Measurements from ENCODE around the gene CLDN5.

The CLDN5 gene

DNA sequence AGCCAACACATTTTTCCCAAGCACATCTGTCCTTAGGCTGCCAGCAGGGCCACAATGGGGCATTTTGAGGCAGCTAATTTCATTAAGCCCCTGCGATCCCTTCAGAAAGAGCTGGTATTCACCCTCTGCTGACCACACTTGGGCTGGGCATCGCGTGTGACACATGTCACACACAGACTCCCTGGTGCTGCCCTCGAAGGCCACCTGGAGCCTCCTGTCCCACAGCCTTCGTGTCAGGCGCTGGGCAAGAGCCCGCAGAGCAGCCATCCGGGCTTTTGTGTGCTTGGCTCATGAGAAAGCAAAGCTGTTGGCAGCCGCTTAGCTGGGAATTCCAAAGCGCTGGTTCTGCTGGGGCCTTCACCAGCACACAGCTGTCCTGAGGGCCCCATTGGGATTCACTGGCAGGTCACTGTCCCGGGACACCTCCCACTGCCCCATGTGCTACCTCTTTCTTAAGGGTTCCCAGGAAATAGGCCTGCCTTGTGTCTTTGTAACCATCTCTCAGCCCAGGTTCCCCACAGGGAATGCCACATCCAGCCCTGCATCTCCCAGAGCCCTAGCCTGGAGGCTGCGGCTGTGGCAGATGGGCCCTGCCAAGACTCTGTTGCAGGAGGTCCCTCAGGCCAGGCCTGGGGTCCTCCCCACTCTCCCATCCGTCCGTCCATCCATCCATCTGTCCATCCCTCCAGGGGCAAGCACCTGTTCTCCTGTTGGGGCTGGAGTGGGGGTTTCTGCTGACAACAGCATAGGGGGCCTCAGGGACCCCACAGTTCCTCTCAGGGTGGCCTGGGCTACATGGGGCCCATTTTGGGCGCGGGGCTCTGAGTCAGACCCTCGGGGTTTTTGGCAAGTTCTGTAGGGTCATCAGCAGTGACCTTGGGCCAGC lies 4.9 kb downstream of the CLDN5 start:
- H3K27ac ChIP-seq (ENCODE audit: low read length) = no peak overlapping the region
- H3K4me1 ChIP-seq (ENCODE audit: control insufficient read depth in 1 of 2, insufficient read depth in 2 of 2, low read length in 2 of 2) = peaks cover 0 to 13% of the 10 kb centered on the region in 2 donors
- peaks cover 6% of the 10 kb centered on the region for H3K27me3 ChIP-seq (ENCODE audit: low read depth, low read length)
- H3K36me3 ChIP-seq (ENCODE audit: control insufficient read depth in 1 of 2, insufficient read depth in 2 of 2, low read length in 2 of 2) = no peaks in the 10 kb centered on the region
- H3K9me3 ChIP-seq (ENCODE audit: control insufficient read depth in 1 of 2, low read length in 2 of 2) = no peaks in the 10 kb centered on the region
- H3K4me3 ChIP-seq (ENCODE audit: low read depth in 1 of 2, low read length in 2 of 2) = no peak overlapping the region

GRCh38 chr22:19518635-19519034 lies 5.6 kb downstream of the CLDN5 start:
- peaks cover 1% of the 10 kb centered on the region for H3K27me3 ChIP-seq (ENCODE audit: low read depth, low read length)
- H3K4me1 ChIP-seq (ENCODE audit: control insufficient read depth in 1 of 2, insufficient read depth in 2 of 2, low read length in 2 of 2) = peaks cover 0 to 6% of the 10 kb centered on the region in 2 donors
- no peaks in the 10 kb centered on the region for H3K36me3 ChIP-seq (ENCODE audit: control insufficient read depth in 1 of 2, insufficient read depth in 2 of 2, low read length in 2 of 2)
- no peaks in the 10 kb centered on the region for H3K9me3 ChIP-seq (ENCODE audit: control insufficient read depth in 1 of 2, low read length in 2 of 2)
- H3K27ac ChIP-seq (ENCODE audit: low read length) = no peak overlapping the region
- no peak overlapping the region for H3K4me3 ChIP-seq (ENCODE audit: low read depth in 1 of 2, low read length in 2 of 2)

- Histone ChIP-seq H3K27me3 (ENCODE audit: low read depth, low read length) (no peaks in the 10 kb centered on the region), H3K9me3 (ENCODE audit: control insufficient read depth in 1 of 2, low read length in 2 of 2) (no peaks in the 10 kb centered on the region), H3K4me3 (ENCODE audit: low read depth in 1 of 2, low read length in 2 of 2) (no peak overlapping the region), H3K36me3 (ENCODE audit: control insufficient read depth in 1 of 2, insufficient read depth in 2 of 2, low read length in 2 of 2) (no peaks in the 10 kb centered on the region), H3K27ac (ENCODE audit: low read length) (no peak overlapping the region), H3K4me1 (ENCODE audit: control insufficient read depth in 1 of 2, insufficient read depth in 2 of 2, low read length in 2 of 2) (peaks cover 0 to under 1% of the 10 kb centered on the region in 2 donors)
Observed at GRCh38 chr22:19517919-19518611, 6.1 kb downstream of the CLDN5 start.

DNA sequence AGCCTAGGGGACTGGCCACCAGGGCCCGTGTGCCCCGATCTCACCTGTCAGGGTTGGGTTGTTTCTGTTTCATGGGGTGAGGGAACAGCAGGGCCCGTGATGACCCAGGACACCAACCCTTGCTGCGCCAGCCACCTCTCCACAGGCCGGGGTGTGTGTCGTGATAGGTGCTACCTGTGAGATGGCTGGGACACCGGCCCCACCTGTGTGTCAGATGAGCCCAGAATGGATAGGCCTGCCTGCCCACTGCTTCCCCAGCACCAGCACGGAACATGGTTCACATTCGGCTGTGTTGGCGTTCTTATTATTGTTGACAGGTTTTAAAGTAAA lies 7.1 kb downstream of the CLDN5 start:
- H3K27me3 ChIP-seq (ENCODE audit: low read depth, low read length) = no peaks in the 10 kb centered on the region
- H3K36me3 ChIP-seq (ENCODE audit: control insufficient read depth in 1 of 2, insufficient read depth in 2 of 2, low read length in 2 of 2) = no peaks in the 10 kb centered on the region
- no peaks in the 10 kb centered on the region for H3K9me3 ChIP-seq (ENCODE audit: control insufficient read depth in 1 of 2, low read length in 2 of 2)
- no peak overlapping the region for H3K4me3 ChIP-seq (ENCODE audit: low read depth in 1 of 2, low read length in 2 of 2)
- no peak overlapping the region for H3K27ac ChIP-seq (ENCODE audit: low read length)
- no peaks in the 10 kb centered on the region for H3K4me1 ChIP-seq (ENCODE audit: control insufficient read depth in 1 of 2, insufficient read depth in 2 of 2, low read length in 2 of 2)

GRCh38 chr22:19516378-19517170 lies 7.6 kb downstream of the CLDN5 start:
- Histone ChIP-seq H3K9me3 (ENCODE audit: control insufficient read depth in 1 of 2, low read length in 2 of 2) (no peaks in the 10 kb centered on the region), H3K27me3 (ENCODE audit: low read depth, low read length) (no peaks in the 10 kb centered on the region), H3K4me3 (ENCODE audit: low read depth in 1 of 2, low read length in 2 of 2) (no peak overlapping the region), H3K4me1 (ENCODE audit: control insufficient read depth in 1 of 2, insufficient read depth in 2 of 2, low read length in 2 of 2) (no peaks in the 10 kb centered on the region), H3K27ac (ENCODE audit: low read length) (no peak overlapping the region), H3K36me3 (ENCODE audit: control insufficient read depth in 1 of 2, insufficient read depth in 2 of 2, low read length in 2 of 2) (no peaks in the 10 kb centered on the region)

DNA sequence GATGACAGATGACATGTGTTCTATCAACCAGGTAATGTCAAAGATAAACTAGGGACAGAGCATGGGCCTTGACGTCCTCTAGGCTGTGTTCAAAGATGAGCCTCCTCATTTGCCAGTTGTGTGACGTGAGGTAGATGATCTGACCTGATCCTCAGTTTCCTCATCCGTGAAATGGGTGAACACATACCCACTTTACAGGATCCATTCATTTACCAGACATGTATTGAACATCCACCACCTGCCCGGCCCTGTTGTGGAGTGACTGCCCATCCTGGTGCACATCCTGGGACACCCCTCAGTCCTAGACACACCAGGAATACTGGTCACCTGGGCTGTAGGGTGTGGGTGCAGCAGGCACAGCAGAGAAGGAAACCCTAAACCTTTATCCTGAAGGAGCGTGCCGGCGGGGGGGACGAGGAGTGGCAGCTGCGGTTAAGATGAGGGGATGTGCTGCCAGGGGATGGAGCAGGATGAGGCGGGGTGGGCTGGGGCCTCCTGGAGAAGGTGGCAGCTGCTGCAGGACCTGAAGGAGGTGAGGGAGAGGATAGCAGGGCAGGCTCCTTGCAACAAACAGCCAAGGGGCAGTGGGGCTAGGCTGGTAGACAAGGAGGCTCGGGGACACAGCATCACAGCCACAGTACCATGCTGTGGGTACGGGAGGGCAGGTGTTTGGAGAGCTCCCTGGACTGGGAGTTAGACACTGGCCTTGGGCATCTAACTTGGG lies 8.4 kb downstream of the CLDN5 start:
- no peak overlapping the region for H3K4me3 ChIP-seq (ENCODE audit: low read depth in 1 of 2, low read length in 2 of 2)
- no peaks in the 10 kb centered on the region for H3K27me3 ChIP-seq (ENCODE audit: low read depth, low read length)
- no peak overlapping the region for H3K27ac ChIP-seq (ENCODE audit: low read length)
- H3K9me3 ChIP-seq (ENCODE audit: control insufficient read depth in 1 of 2, low read length in 2 of 2) = no peaks in the 10 kb centered on the region
- no peaks in the 10 kb centered on the region for H3K4me1 ChIP-seq (ENCODE audit: control insufficient read depth in 1 of 2, insufficient read depth in 2 of 2, low read length in 2 of 2)
- no peaks in the 10 kb centered on the region for H3K36me3 ChIP-seq (ENCODE audit: control insufficient read depth in 1 of 2, insufficient read depth in 2 of 2, low read length in 2 of 2)

DNA sequence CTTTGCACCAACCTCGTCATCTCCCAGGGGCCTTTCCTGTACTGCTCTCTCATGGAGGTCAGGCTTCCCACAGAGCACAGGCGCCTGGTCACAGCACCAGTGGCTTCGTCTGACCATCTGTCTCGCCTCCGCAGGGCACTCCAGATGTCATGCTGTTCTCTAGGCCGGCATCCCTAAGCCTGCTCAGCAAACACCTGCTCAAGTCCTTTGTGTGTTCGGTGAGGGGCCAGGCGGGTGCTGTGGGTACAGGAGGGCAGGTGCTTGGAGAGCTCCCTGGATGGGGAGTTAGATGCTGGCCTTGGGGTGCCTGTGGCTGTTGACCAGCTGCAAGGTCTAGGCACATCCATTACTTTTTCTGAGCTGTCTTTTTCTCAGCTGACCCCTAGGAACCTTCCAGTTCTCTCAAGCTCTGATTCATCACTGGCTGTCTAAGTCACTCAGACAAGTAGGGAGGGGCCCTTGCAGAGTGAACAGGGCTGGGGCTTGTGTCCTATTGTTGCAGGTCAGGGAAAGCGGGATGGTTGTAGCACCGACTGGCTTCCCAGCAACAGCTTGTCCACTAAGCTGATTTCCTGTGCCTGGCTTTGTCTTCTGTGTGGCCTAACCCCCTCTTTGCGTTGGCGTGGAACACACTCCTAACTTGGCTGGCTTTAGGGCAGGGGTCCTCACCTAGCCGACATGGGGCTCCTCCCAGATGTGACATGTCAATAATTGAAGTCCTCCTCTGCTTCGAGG lies 9.2 kb downstream of the CLDN5 start:
- H3K36me3 ChIP-seq (ENCODE audit: control insufficient read depth in 1 of 2, insufficient read depth in 2 of 2, low read length in 2 of 2) = no peaks in the 10 kb centered on the region
- H3K27ac ChIP-seq (ENCODE audit: low read length) = no peak overlapping the region
- H3K4me1 ChIP-seq (ENCODE audit: control insufficient read depth in 1 of 2, insufficient read depth in 2 of 2, low read length in 2 of 2) = no peaks in the 10 kb centered on the region

DNA sequence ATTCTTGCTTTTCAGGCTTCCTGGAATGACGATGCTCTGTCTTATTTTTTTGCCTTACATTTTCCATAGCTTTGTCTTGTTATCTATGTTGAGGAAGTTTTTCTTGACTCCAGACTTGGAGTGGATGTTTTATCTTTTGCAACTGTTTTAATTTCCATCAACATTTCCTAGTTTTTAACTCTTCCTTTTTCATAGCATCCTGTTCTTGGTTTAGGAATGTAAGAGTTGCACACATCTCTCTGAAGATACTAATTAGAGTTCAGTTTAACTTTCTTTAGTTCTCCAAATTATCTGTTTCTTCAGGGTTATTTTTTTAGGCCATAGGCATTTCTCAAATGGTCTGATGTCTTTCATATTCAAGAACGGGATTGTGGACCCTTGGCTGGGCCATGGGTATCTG lies 10.4 kb downstream of the CLDN5 start:
- H3K9me3 ChIP-seq (ENCODE audit: control insufficient read depth in 1 of 2, low read length in 2 of 2) = no peaks in the 10 kb centered on the region
- H3K27ac ChIP-seq (ENCODE audit: low read length) = no peak overlapping the region
- no peak overlapping the region for H3K4me3 ChIP-seq (ENCODE audit: low read depth in 1 of 2, low read length in 2 of 2)
- no peaks in the 10 kb centered on the region for H3K36me3 ChIP-seq (ENCODE audit: control insufficient read depth in 1 of 2, insufficient read depth in 2 of 2, low read length in 2 of 2)
- H3K4me1 ChIP-seq (ENCODE audit: control insufficient read depth in 1 of 2, insufficient read depth in 2 of 2, low read length in 2 of 2) = no peaks in the 10 kb centered on the region
- H3K27me3 ChIP-seq (ENCODE audit: low read depth, low read length) = no peaks in the 10 kb centered on the region

More for the DNA sequence above, 9.2 kb downstream of the CLDN5 start:
- no peak overlapping the region for H3K4me3 ChIP-seq (ENCODE audit: low read depth in 1 of 2, low read length in 2 of 2)
- H3K27me3 ChIP-seq (ENCODE audit: low read depth, low read length) = no peaks in the 10 kb centered on the region
- H3K9me3 ChIP-seq (ENCODE audit: control insufficient read depth in 1 of 2, low read length in 2 of 2) = no peaks in the 10 kb centered on the region

DNA sequence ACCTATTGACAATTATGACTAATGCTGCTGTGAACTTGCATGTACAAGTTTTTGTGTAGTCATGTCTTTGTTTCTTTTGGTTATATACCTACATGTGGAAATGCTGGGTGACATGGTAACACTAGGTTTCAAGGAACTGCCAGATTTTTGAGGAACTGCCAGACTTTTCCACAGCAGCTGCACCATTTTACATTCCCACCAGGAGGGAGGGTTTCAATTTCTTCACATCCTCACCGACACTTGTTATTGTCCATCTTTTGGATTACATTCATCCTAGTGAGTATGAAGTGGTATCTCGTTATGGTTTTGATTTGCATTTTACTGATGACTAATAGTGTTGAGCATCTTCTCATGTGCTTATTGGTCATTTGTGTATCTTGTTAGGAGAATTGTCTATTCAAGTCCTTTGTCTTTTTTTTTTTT lies 13.3 kb downstream of the CLDN5 start:
- Histone ChIP-seq H3K27ac (ENCODE audit: low read length) (no peak overlapping the region), H3K36me3 (ENCODE audit: control insufficient read depth in 1 of 2, insufficient read depth in 2 of 2, low read length in 2 of 2) (no peaks in the 10 kb centered on the region), H3K27me3 (ENCODE audit: low read depth, low read length) (no peaks in the 10 kb centered on the region), H3K9me3 (ENCODE audit: control insufficient read depth in 1 of 2, low read length in 2 of 2) (no peaks in the 10 kb centered on the region), H3K4me1 (ENCODE audit: control insufficient read depth in 1 of 2, insufficient read depth in 2 of 2, low read length in 2 of 2) (no peaks in the 10 kb centered on the region), H3K4me3 (ENCODE audit: low read depth in 1 of 2, low read length in 2 of 2) (no peak overlapping the region)

DNA sequence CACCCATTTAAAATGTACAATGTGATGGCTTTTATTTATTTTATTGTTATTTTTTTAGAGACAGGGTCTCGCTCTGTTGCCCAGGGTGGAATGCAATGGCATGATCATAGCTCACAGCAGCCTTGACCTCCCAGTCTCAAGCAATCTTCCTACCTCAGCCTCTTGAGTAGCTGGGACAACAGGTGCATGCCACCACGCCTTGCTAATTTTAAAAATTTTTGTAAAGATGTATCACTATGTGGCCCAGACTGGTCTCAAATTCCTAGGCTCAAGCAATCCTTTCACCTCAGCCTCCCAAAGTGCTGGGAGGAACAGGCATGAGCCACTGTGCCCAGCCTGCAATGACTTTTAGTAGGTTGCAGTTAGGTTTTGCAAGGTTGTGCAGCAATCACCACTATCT lies 14.3 kb downstream of the CLDN5 start:
- Histone ChIP-seq H3K27me3 (ENCODE audit: low read depth, low read length) (no peaks in the 10 kb centered on the region), H3K4me1 (ENCODE audit: control insufficient read depth in 1 of 2, insufficient read depth in 2 of 2, low read length in 2 of 2) (no peaks in the 10 kb centered on the region), H3K4me3 (ENCODE audit: low read depth in 1 of 2, low read length in 2 of 2) (no peak overlapping the region), H3K27ac (ENCODE audit: low read length) (no peak overlapping the region), H3K36me3 (ENCODE audit: control insufficient read depth in 1 of 2, insufficient read depth in 2 of 2, low read length in 2 of 2) (no peaks in the 10 kb centered on the region), H3K9me3 (ENCODE audit: control insufficient read depth in 1 of 2, low read length in 2 of 2) (no peaks in the 10 kb centered on the region)

Data from muscle layer of duodenum (tissue), 2 donors.